Spleen (tissue), 11 donors: ENCODE results near the gene PLP1. TPM values are rescaled to one million over a fixed set of nuclear protein-coding genes. Genes with fewer than 3 reads are reported as not detected.

Experiments used
- DNase-seq: peaks from one replicate; pipeline ENCODE4 v3.0.0-alpha.2; 2020
- H3K27ac ChIP-seq, 8 donors: fragments of 200-600 bp; sonication (generic) in 7 of 8; 1 replicate in 4 of 8; 2 replicates in 4 of 8; pipeline versions ENCODE4 v1.5.0 to v1.8.0; 2016 to 2021; ENCODE audit warnings: inconsistent platforms in 4 of 8, mild to moderate bottlenecking in 4 of 8, moderate library complexity in 1 of 8
- H3K27me3 ChIP-seq, 7 donors: fragments of 200-600 bp; sonication (generic) in 6 of 7; replicated peaks in 1 of 7; 1 replicate in 4 of 7; 2 replicates in 3 of 7; pipeline versions ENCODE4 v1.5.0 to v1.8.0; 2016 to 2021; ENCODE audit warnings: inconsistent platforms in 3 of 7, mild to moderate bottlenecking in 1 of 7
- H3K36me3 ChIP-seq, 6 donors: fragments of 200-600 bp; sonication (generic) in 5 of 6; 1 replicate in 4 of 6; 2 replicates in 2 of 6; pipeline versions ENCODE4 v1.5.0 to v1.8.0; 2016 to 2021; ENCODE audit warnings: inconsistent platforms in 2 of 6
- H3K4me1 ChIP-seq, 6 donors: fragments of 200-600 bp; sonication (generic) in 5 of 6; 1 replicate in 3 of 6; 2 replicates in 3 of 6; pipeline versions ENCODE4 v1.5.0 to v1.8.0; 2016 to 2021; ENCODE audit warnings: inconsistent platforms in 3 of 6
- H3K4me3 ChIP-seq, 8 donors: fragments of 200-600 bp; sonication (generic) in 7 of 8; 1 replicate in 4 of 8; 2 replicates in 4 of 8; pipeline versions ENCODE4 v1.5.0 to v1.8.0; 2016 to 2021; ENCODE audit warnings: inconsistent platforms in 4 of 8, mild to moderate bottlenecking in 4 of 8, moderate library complexity in 2 of 8
- H3K9me3 ChIP-seq, 8 donors: fragments of 200-600 bp; sonication (generic) in 7 of 8; 1 replicate in 4 of 8; 2 replicates in 4 of 8; pipeline versions ENCODE4 v1.5.0 to v1.8.0; 2016 to 2021; ENCODE audit warnings: inconsistent platforms in 4 of 8
- CTCF ChIP-seq, 11 experiments: fragments of 200-600 bp in 7 of 11; fragments of 450-650 bp in 4 of 11; sonication (generic) in 4 of 11; IDR thresholded peaks in 8 of 11; conservative IDR thresholded peaks in 3 of 11; 1 replicate in 7 of 11; 2 replicates in 4 of 11; pipeline versions ENCODE4 v1.4.0 to v1.8.0; 2016 to 2021; ENCODE audit warnings: antibody characterized with exemption in 11 of 11, inconsistent platforms in 4 of 11, mild to moderate bottlenecking in 1 of 11
- POLR2A ChIP-seq, 3 donors: fragments of 450-650 bp; IDR thresholded peaks; one replicate each; pipeline ENCODE4 v1.5.1; 2017; ENCODE audit warnings: antibody characterized with exemption in 3 of 3, mild to moderate bottlenecking in 1 of 3
- POLR2AphosphoS5 ChIP-seq, 3 donors: sonication (generic); formaldehyde crosslinking; IDR thresholded peaks; one replicate each; pipeline ENCODE4 v1.5.1; 2017; ENCODE audit warnings: antibody characterized with exemption in 3 of 3
- WGBS, 5 donors: extraction: QIAGEN DNeasy Blood & Tissue Kit in 3 of 5; methylation state at CpG; one replicate each; pipeline versions ENCODE4 v1.1.5 to v1.1.7; 2013 to 2018; 5-methylcytosine and 5-hydroxymethylcytosine counted together
- intact Hi-C: fragments of 100-400 bp; cut with DNase I; formaldehyde crosslinking; loops from one replicate; pipeline ENCODE4 v1.15.0; 2023; ENCODE audit warnings: low total_unique reads
- polyA plus RNA-seq, 3 donors: library from polyadenylated mRNA; stranded (reverse); fragments of 200-250 nt; gene quantifications; one replicate each; pipeline ENCODE4 v1.2.1, GENCODE V29; 2013
- total RNA-seq, 7 donors: library from RNA; depleted of rRNA in 3 of 7; stranded (reverse); fragments of >200 nt in 3 of 7; fragmentation: NEBNext Ultra II Directional in 4 of 7; extraction: Animal tissue kit (Norgen Biotek cat#: 25700) in 4 of 7; gene quantifications; one replicate each; pipeline versions ENCODE4 v1.1.0 to v1.2.1, GENCODE V29; 2016 to 2021
- donor health status: healthy with polysubstance abuse.
- donor health status: DM: no; HTN: no; CAD: no; lungs with moderate emphysema.
- donor health status: DM: no; HTN: no; CAD: no.
- donor health status: Bipolar disorder and iron deficiency.
- donor health status: healthy.
- donor health status: DM: no; HTN: no; CAD: no.
- donor health status: DM: yes; HTN: yes; CAD: no.

PLP1 gene
- total and polyA plus RNA-seq, 10 donors = 0.17 to 20.6 (median 0.39) TPM; not detected in 5

DNA sequence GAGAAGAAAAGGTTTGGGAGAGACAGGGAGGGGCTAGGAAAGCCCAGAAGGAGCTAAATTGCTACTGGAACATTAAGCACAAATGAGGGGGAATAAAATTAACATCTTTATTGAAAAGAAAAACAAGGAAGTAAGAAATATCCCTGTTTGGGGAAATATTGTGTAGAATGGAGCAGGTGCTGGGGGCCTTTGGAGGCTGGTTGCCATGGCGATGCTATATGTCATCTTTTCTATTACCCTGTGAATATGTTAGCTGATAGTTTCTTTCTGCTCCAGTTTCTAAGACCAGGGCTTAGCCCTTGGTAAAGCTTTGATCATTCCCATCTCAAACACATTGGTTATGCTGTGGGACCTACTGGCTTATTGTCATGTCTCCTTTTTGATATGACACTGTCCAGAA is 37.2 kb upstream of the PLP1 start:
- H3K9me3 ChIP-seq = no peaks in the 10 kb centered on the region
- TF ChIP-seq CTCF (IDR thresholded peaks at IDR 0.05 in 8 of 11, conservative IDR thresholded peaks at IDR 0.05 in 3 of 11) (no peak), POLR2AphosphoS5 (IDR thresholded peaks at IDR 0.05) (no peak), POLR2A (IDR thresholded peaks at IDR 0.05) (no peak)
- no peaks in the 10 kb centered on the region for H3K4me1 ChIP-seq
- no peak for DNase-seq
- H3K27ac ChIP-seq = no peak overlapping the region
- WGBS, 5 donors = 81 to 100% (median 96%) methylated on average over 1 of the region's 1 CpG
- H3K4me3 ChIP-seq = no peak overlapping the region
- intact Hi-C loops = no loop called here
- peaks cover 0 to 5% (median 0%) of the 10 kb centered on the region in 7 donors for H3K27me3 ChIP-seq
- no peaks in the 10 kb centered on the region for H3K36me3 ChIP-seq

GRCh38 chrX:103741879-103742278 is 34.8 kb upstream of the PLP1 start:
- TF ChIP-seq POLR2A (IDR thresholded peaks at IDR 0.05) (no peak), POLR2AphosphoS5 (IDR thresholded peaks at IDR 0.05) (no peak), CTCF (IDR thresholded peaks at IDR 0.05 in 8 of 11, conservative IDR thresholded peaks at IDR 0.05 in 3 of 11) (no peak)
- H3K27me3 ChIP-seq = peaks cover 0 to 9% (median 0%) of the 10 kb centered on the region in 7 donors
- no peaks in the 10 kb centered on the region for H3K36me3 ChIP-seq
- no peaks in the 10 kb centered on the region for H3K4me1 ChIP-seq
- WGBS, 5 donors = 56 to 89% (median 79%) methylated on average over 1 of the region's 1 CpG
- intact Hi-C loops = no loop called here
- no peak for DNase-seq
- no peak overlapping the region for H3K27ac ChIP-seq
- H3K9me3 ChIP-seq = no peaks in the 10 kb centered on the region
- H3K4me3 ChIP-seq = no peak overlapping the region

DNA sequence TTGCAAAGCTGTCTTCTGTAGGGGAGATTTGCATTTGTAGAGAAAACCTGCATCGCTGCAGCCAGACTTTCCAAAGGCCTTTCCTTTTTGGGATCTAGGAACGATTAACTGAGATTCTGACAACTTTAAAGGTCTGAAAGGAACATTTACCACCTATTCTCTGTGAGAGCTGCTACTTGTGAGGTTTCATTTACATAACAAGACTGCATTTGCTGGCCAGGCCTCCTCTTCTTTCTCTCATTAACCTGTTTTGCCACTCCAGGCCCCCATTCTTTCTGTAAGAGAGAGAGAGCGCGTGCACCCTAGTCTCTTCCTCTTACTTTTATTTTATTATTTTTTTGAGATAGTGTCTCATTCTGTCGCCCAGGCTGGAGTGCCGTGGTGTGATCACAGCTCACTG is 34.3 kb upstream of the PLP1 start:
- no peak for TF ChIP-seq CTCF (IDR thresholded peaks at IDR 0.05 in 8 of 11, conservative IDR thresholded peaks at IDR 0.05 in 3 of 11)
- no peak for TF ChIP-seq POLR2A (IDR thresholded peaks at IDR 0.05)
- TF ChIP-seq POLR2AphosphoS5 (IDR thresholded peaks at IDR 0.05) = no peak
- Histone ChIP-seq H3K4me3 (no peak overlapping the region), H3K9me3 (no peaks in the 10 kb centered on the region), H3K27ac (no peak overlapping the region), H3K4me1 (no peaks in the 10 kb centered on the region), H3K36me3 (no peaks in the 10 kb centered on the region), H3K27me3 (peaks cover 0 to 9% (median 0%) of the 10 kb centered on the region in 7 donors)
- WGBS, 5 donors = 48 to 94% (median 89%) methylated on average over 6 of the region's 6 CpGs
- DNase-seq = no peak
- intact Hi-C loops = no loop called here

DNA sequence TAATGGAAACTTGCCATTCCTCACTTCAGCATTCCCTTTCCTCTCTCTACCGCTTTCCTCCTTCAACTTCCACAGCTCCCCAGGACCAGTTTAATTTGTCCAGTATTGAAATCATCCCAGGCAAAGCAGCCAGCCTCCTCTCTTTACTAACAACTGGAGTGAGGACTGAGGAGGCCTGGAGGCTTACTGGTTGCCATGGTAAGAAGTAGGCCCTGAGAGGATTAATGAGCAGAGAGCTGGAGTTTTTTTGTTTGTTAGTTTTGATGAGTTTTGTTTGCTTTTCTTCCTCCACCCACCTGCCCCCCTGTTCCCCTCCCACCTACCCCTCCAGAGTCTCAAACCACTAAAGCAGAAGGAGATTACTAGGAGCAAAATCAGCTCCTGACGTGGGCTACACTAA is 29.5 kb upstream of the PLP1 start:
- Histone ChIP-seq H3K4me1 (no peaks in the 10 kb centered on the region), H3K9me3 (no peaks in the 10 kb centered on the region), H3K27me3 (peaks cover 0 to 9% (median 0%) of the 10 kb centered on the region in 7 donors), H3K36me3 (no peaks in the 10 kb centered on the region), H3K4me3 (no peak overlapping the region), H3K27ac (no peak overlapping the region)
- intact Hi-C loops = no loop called here
- TF ChIP-seq CTCF (IDR thresholded peaks at IDR 0.05 in 8 of 11, conservative IDR thresholded peaks at IDR 0.05 in 3 of 11) = no peak
- TF ChIP-seq POLR2AphosphoS5 (IDR thresholded peaks at IDR 0.05) = no peak
- no peak for TF ChIP-seq POLR2A (IDR thresholded peaks at IDR 0.05)
- WGBS, 5 donors = 72 to 92% (median 81%) methylated on average over 1 to 2 of the region's 2 CpGs
- no peak for DNase-seq
